Vagina (tissue), 2 donors: ENCODE data around the gene AP1S3. TPM values are rescaled to one million over a fixed set of nuclear protein-coding genes. Genes with fewer than 3 reads are reported as not detected.
A peak's percentile ranks its signal among the peaks of the same experiment; 100 is the strongest.

ENCODE experiments used
- DNase-seq, 2 donors: peaks; one replicate each; pipeline ENCODE4 v3.0.0-alpha.2; 2017; ENCODE audit errors: extremely low spot score in 2 of 2
- H3K27ac ChIP-seq: fragments of 200-600 bp; sonication (generic); one replicate; pipeline ENCODE4 v1.5.1; 2019
- H3K27me3 ChIP-seq: fragments of 200-600 bp; sonication (generic); one replicate; pipeline ENCODE4 v1.5.1; 2019
- H3K36me3 ChIP-seq, 2 donors: fragments of 200-600 bp; sonication (generic); one replicate each; pipeline ENCODE4 v1.5.1; 2017 to 2019
- H3K4me1 ChIP-seq: fragments of 200-600 bp; sonication (generic); one replicate; pipeline ENCODE4 v1.5.1; 2019
- H3K4me3 ChIP-seq, 2 donors: fragments of 200-600 bp; sonication (generic); 1 replicate in 1 of 2; 2 replicates in 1 of 2; pipeline ENCODE4 v1.5.1; 2016 to 2019
- H3K9me3 ChIP-seq: fragments of 200-600 bp; sonication (generic); one replicate; pipeline ENCODE4 v1.5.1; 2019
- CTCF ChIP-seq, 3 experiments: fragments of 450-650 bp in 2 of 3; fragments of 200-600 bp in 1 of 3; sonication (generic) in 1 of 3; IDR thresholded peaks; one replicate each; pipeline ENCODE4 v1.5.1; 2017 to 2019; ENCODE audit warnings: antibody characterized with exemption in 3 of 3, mild to moderate bottlenecking in 2 of 3, moderate library complexity in 2 of 3
- POLR2A ChIP-seq, 2 donors: fragments of 450-650 bp; IDR thresholded peaks; one replicate each; pipeline ENCODE4 v1.6.1; 2017; ENCODE audit warnings: antibody characterized with exemption in 2 of 2, mild to moderate bottlenecking in 2 of 2, moderate library complexity in 2 of 2
- POLR2AphosphoS5 ChIP-seq, 2 donors: sonication (generic); formaldehyde crosslinking; IDR thresholded peaks; one replicate each; pipeline ENCODE4 v1.9.0; 2017; ENCODE audit warnings: antibody characterized with exemption in 2 of 2, mild to moderate bottlenecking in 2 of 2, low read depth in 1 of 2; ENCODE audit not compliant: insufficient read depth in 1 of 2
- intact Hi-C: fragments of 100-400 bp; cut with DNase I; formaldehyde crosslinking; loops from one replicate; pipeline ENCODE4 v1.15.1; 2023
- total RNA-seq: library from RNA; depleted of rRNA; stranded (reverse); fragments of >200 nt; gene quantifications from one replicate; pipeline ENCODE4 v1.2.3, GENCODE V29; 2016

Gene AP1S3
- total RNA-seq, 1 donor from 2014 or later: 9.8 TPM

GRCh38 chr2:223723954-223724411 is 113.4 kb downstream of the AP1S3 start:
- TF ChIP-seq CTCF (IDR thresholded peaks at IDR 0.05) (no peak), POLR2AphosphoS5 (IDR thresholded peaks at IDR 0.05; ENCODE audit: insufficient read depth in 1 of 2, low read depth in 1 of 2) (no peak)
- DNase-seq: no peak
- Histone ChIP-seq H3K9me3 (no peaks in the 10 kb centered on the region), H3K4me1 (peaks cover 15% of the 10 kb centered on the region), H3K27ac (no peak overlapping the region), H3K27me3 (no peaks in the 10 kb centered on the region), H3K4me3 (no peak overlapping the region), H3K36me3 (no peaks in the 10 kb centered on the region)
- intact Hi-C loops: no loop called here

GRCh38 chr2:223722226-223722625 is 115.2 kb downstream of the AP1S3 start:
- no peak overlapping the region for H3K27ac ChIP-seq
- no peak overlapping the region for H3K4me3 ChIP-seq
- no peak for DNase-seq
- no peaks in the 10 kb centered on the region for H3K9me3 ChIP-seq
- TF ChIP-seq POLR2A (IDR thresholded peaks at IDR 0.05) (no peak), CTCF (IDR thresholded peaks at IDR 0.05) (no peak), POLR2AphosphoS5 (IDR thresholded peaks at IDR 0.05; ENCODE audit: insufficient read depth in 1 of 2, low read depth in 1 of 2) (peak in 1 of 2 donors; percentile 14)
- H3K36me3 ChIP-seq: no peaks in the 10 kb centered on the region
- H3K27me3 ChIP-seq: no peaks in the 10 kb centered on the region
- H3K4me1 ChIP-seq: peaks cover 15% of the 10 kb centered on the region
- intact Hi-C loops: no loop called here

- intact Hi-C loops: no loop called here
Observed at GRCh38 chr2:223721746-223722145, 115.6 kb downstream of the AP1S3 start.

GRCh38 chr2:223720367-223720766 is 117.0 kb downstream of the AP1S3 start:
- no peak for DNase-seq
- H3K4me3 ChIP-seq: no peak overlapping the region
- H3K27ac ChIP-seq: no peak overlapping the region
- intact Hi-C loops: no loop called here
- TF ChIP-seq POLR2A (IDR thresholded peaks at IDR 0.05) (no peak), CTCF (IDR thresholded peaks at IDR 0.05) (no peak), POLR2AphosphoS5 (IDR thresholded peaks at IDR 0.05; ENCODE audit: insufficient read depth in 1 of 2, low read depth in 1 of 2) (no peak)
- no peaks in the 10 kb centered on the region for H3K36me3 ChIP-seq
- H3K4me1 ChIP-seq: peaks cover 7% of the 10 kb centered on the region
- no peaks in the 10 kb centered on the region for H3K9me3 ChIP-seq
- H3K27me3 ChIP-seq: no peaks in the 10 kb centered on the region

More at GRCh38 chr2:223721746-223722145, 115.6 kb downstream of the AP1S3 start:
- TF ChIP-seq CTCF (IDR thresholded peaks at IDR 0.05) (no peak), POLR2A (IDR thresholded peaks at IDR 0.05) (no peak)
- Histone ChIP-seq H3K4me1 (peaks cover 15% of the 10 kb centered on the region), H3K27ac (no peak overlapping the region), H3K4me3 (no peak overlapping the region), H3K36me3 (no peaks in the 10 kb centered on the region), H3K9me3 (no peaks in the 10 kb centered on the region), H3K27me3 (no peaks in the 10 kb centered on the region)
- DNase-seq: no peak

- TF ChIP-seq POLR2AphosphoS5 (IDR thresholded peaks at IDR 0.05; ENCODE audit: insufficient read depth in 1 of 2, low read depth in 1 of 2): no peak
- TF ChIP-seq POLR2A (IDR thresholded peaks at IDR 0.05): no peak
- no peak for TF ChIP-seq CTCF (IDR thresholded peaks at IDR 0.05)
- DNase-seq: no peak
- intact Hi-C loops: no loop called here
Observed at GRCh38 chr2:223712642-223713041, 124.7 kb downstream of the AP1S3 start.

More at GRCh38 chr2:223712642-223713041, 124.7 kb downstream of the AP1S3 start:
- H3K27me3 ChIP-seq: no peaks in the 10 kb centered on the region
- H3K27ac ChIP-seq: no peak overlapping the region
- no peaks in the 10 kb centered on the region for H3K9me3 ChIP-seq
- no peaks in the 10 kb centered on the region for H3K4me1 ChIP-seq
- H3K36me3 ChIP-seq: no peaks in the 10 kb centered on the region
- no peak overlapping the region for H3K4me3 ChIP-seq
